Epithelial cell of proximal tubule (primary cell): Measurements from ENCODE around the gene SLC25A28. TPM values are rescaled to one million over a fixed set of nuclear protein-coding genes. Genes with fewer than 3 reads are reported as not detected.

Experiments used
- DNase-seq: peaks from one replicate; pipeline ENCODE4 v3.0.0-alpha.2; 2011; ENCODE audit warnings: low read depth
- H3K4me3 ChIP-seq: 2 replicates; pipeline ENCODE4 v1.5.1; 2011; ENCODE audit warnings: low read depth, mild to moderate bottlenecking, low read length
- CTCF ChIP-seq: conservative IDR thresholded peaks from 2 replicates; pipeline ENCODE4 v1.5.1; 2012; ENCODE audit warnings: low read depth, mild to moderate bottlenecking, low read length
- total RNA-seq: library from RNA; depleted of rRNA; stranded (reverse); fragments of >200 nt; gene quantifications from 2 replicates; pipeline ENCODE4 v1.2.3, GENCODE V29; 2015

SLC25A28 gene
- total RNA-seq, 1 donor from 2014 or later: 3.1 TPM

- TF ChIP-seq CTCF: no peak
- no peak for DNase-seq
- no peak overlapping the region for H3K4me3 ChIP-seq
Observed at GRCh38 chr10:99623919-99624318, 3.7 kb upstream of the SLC25A28 start.

- H3K4me3 ChIP-seq: peak overlapping the region; percentile 72
- no peak for TF ChIP-seq CTCF
- no peak for DNase-seq
Observed at GRCh38 chr10:99621454-99622251, 1.4 kb upstream of the SLC25A28 start.

- peak overlapping the region; percentile 72 for H3K4me3 ChIP-seq
- TF ChIP-seq CTCF: no peak
- DNase-seq: peak; percentile 64
Observed at GRCh38 chr10:99620711-99621453, 643 bp upstream of the SLC25A28 start.

- TF ChIP-seq CTCF: no peak
- DNase-seq: no peak
- peak overlapping the region; percentile 95 for H3K4me3 ChIP-seq
Observed at GRCh38 chr10:99619090-99619800, 994 bp downstream of the SLC25A28 start.

GRCh38 chr10:99617696-99618095 lies 2.5 kb downstream of the SLC25A28 start:
- no peak for DNase-seq
- no peak for TF ChIP-seq CTCF
- H3K4me3 ChIP-seq: peak overlapping the region; percentile 95

GRCh38 chr10:99615426-99615825 lies 4.8 kb downstream of the SLC25A28 start:
- no peak for DNase-seq
- no peak for TF ChIP-seq CTCF
- H3K4me3 ChIP-seq: no peak overlapping the region
